GM21737 (cell line): ENCODE results near the gene RNF14.

ENCODE experiments used
- ATAC-seq: cut with Tn5 transposase; IDR thresholded peaks from one replicate; pipeline ENCODE4 v1.9.1; 2021; ENCODE audit warnings: mild to moderate bottlenecking, moderate library complexity; ENCODE audit not compliant: unreplicated experiment

RNF14 gene

GRCh38 chr5:141973871-141974595 is 5.1 kb downstream of the RNF14 start:
- ATAC-seq, result no peak

- no peak for ATAC-seq
Measured at GRCh38 chr5:141976176-141976575, 7.3 kb downstream of the RNF14 start.

- no peak for ATAC-seq
Measured at GRCh38 chr5:141978389-141978788, 9.5 kb downstream of the RNF14 start.

GRCh38 chr5:141982626-141983025 is 13.7 kb downstream of the RNF14 start:
- ATAC-seq, result no peak

GRCh38 chr5:141986072-141986471 is 17.2 kb downstream of the RNF14 start:
- no peak for ATAC-seq

GRCh38 chr5:141989720-141990119 is 20.8 kb downstream of the RNF14 start:
- ATAC-seq, result no peak

GRCh38 chr5:141992349-141992963 is 23.6 kb downstream of the RNF14 start:
- ATAC-seq, result no peak

GRCh38 chr5:141994511-141995136 is 25.7 kb downstream of the RNF14 start:
- ATAC-seq, result no peak

- ATAC-seq, result no peak
Measured at GRCh38 chr5:141995656-141996055, 26.8 kb downstream of the RNF14 start.

GRCh38 chr5:141997358-141997960 is 28.6 kb downstream of the RNF14 start:
- ATAC-seq, result no peak

GRCh38 chr5:142000173-142000572 is 31.3 kb downstream of the RNF14 start:
- ATAC-seq, result no peak

GRCh38 chr5:142000704-142001484 is 32.0 kb downstream of the RNF14 start:
- ATAC-seq, result no peak

- no peak for ATAC-seq
Measured at GRCh38 chr5:142003266-142003800, 34.4 kb downstream of the RNF14 start.

- no peak for ATAC-seq
Measured at GRCh38 chr5:142006363-142007236, 37.7 kb downstream of the RNF14 start.

- ATAC-seq, result no peak
Measured at GRCh38 chr5:142007237-142007544, 38.3 kb downstream of the RNF14 start.

GRCh38 chr5:142008813-142009212 is 39.9 kb downstream of the RNF14 start:
- no peak for ATAC-seq

- no peak for ATAC-seq
Measured at GRCh38 chr5:142009886-142010285, 41.0 kb downstream of the RNF14 start.

GRCh38 chr5:142011572-142012185 is 42.8 kb downstream of the RNF14 start:
- ATAC-seq, result no peak

- ATAC-seq, result no peak
Measured at GRCh38 chr5:142012186-142012785, 43.4 kb downstream of the RNF14 start.
